ENCODE measurements around the gene CACNA1S. TPM values are rescaled to one million over a fixed set of nuclear protein-coding genes. Genes with fewer than 3 reads are reported as not detected.

CACNA1S gene
- total and polyA plus RNA-seq, 2 of the 8 experiments (the other 6 are each of a cell fraction or from before 2014, with no cell fraction given) = 0.06 TPM; not detected in 1

DNA sequence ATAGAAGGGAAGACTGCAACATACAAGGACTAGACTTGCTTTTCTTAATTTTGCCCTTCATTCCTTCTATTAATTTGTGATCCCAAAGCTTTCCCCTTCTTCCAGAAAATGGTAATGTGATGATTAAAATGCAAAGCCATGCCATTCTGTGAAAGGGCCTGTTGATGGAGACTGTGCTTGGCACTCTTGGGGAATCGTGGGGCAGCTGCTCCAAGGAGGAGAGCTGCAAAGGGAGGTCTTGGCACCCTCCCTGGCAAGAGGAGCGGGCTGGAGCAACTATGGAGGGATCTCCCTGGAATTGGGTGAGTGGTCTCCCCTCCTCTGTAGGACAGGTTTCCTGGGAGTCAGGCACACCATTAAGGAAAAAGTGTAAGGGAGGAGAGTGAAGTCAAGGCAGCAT is 16.6 kb downstream of the CACNA1S start:
- no peak overlapping the region for H3K4me2 ChIP-seq (ENCODE audit: insufficient read depth in 1 of 2, low read depth in 2 of 2, low read length in 2 of 2)
- 84% methylated on average over 2 of the region's 2 CpGs; no CpG with 5 or more reads in 1 of the 2 experiments for WGBS, 2 experiments (ENCODE audit: extremely low coverage in 1 of 2, insufficient coverage in 1 of 2, insufficient read length in 1 of 2, insufficient replicate concordance in 2 of 2, low coverage in 1 of 2, low lambda C conversion rate in 2 of 2, missing lambda C conversion rate in 1 of 2)
- POLR2A ChIA-PET (ENCODE audit: partially characterized antibody) = no interaction called here

More for the DNA sequence above, 16.6 kb downstream of the CACNA1S start:
- Histone ChIP-seq H4K20me1 (replicated peaks in 1 of 2; ENCODE audit: control insufficient read depth in 1 of 2, insufficient read depth in 2 of 2, low read length in 2 of 2) (no peaks in the 10 kb centered on the region), H3K27me3 (replicated peaks in 1 of 4; ENCODE audit: control insufficient read depth in 3 of 4, extremely low read depth in 1 of 4, insufficient read depth in 3 of 4, low read length in 3 of 4) (0 out of 7 replicates have a peak, but pooled peaks cover 0 to 1% (median 0%) of the 10 kb centered on the region in 4 experiments), H3K4me1 (replicated peaks in 1 of 4; ENCODE audit: control insufficient read depth in 3 of 4, insufficient read depth in 4 of 4, low read length in 3 of 4) (peaks cover 0 to 3% (median 0%) of the 10 kb centered on the region in 4 experiments; a peak in 1 of 7 replicates), H3K56ac (replicated peaks; ENCODE audit: insufficient read length, low read depth, low read length) (no peak overlapping the region), H2AK5ac (ENCODE audit: low read depth, low read length) (no peak overlapping the region), H2BK12ac (ENCODE audit: low read depth, low read length) (no peak overlapping the region), H3K27ac (ENCODE audit: low read depth, low read length) (no peak overlapping the region), H3K23me2 (ENCODE audit: low read depth, low read length) (no peaks in the 10 kb centered on the region), H4K91ac (replicated peaks; ENCODE audit: insufficient read length, low read length) (no peak overlapping the region), H3K4ac (replicated peaks; ENCODE audit: insufficient read length, low read depth, low read length) (no peak overlapping the region), H4K5ac (ENCODE audit: insufficient read length, low read depth, low read length) (no peak overlapping the region), H3K79me1 (ENCODE audit: low read depth, low read length) (no peaks in the 10 kb centered on the region), H3K9me3 (ENCODE audit: insufficient read depth in 2 of 2, low read depth in 1 of 2, low read length in 1 of 2) (no peaks in the 10 kb centered on the region), H2BK15ac (ENCODE audit: low read length) (no peak overlapping the region), H3K36me3 (ENCODE audit: control insufficient read depth in 2 of 4, insufficient read depth in 4 of 4, low read length in 3 of 4) (no peaks in the 10 kb centered on the region), H2BK120ac (replicated peaks; ENCODE audit: low read depth, low read length) (no peak overlapping the region), H3K4me3 (ENCODE audit: extremely low read depth in 1 of 4, insufficient read depth in 2 of 4, low read depth in 3 of 4, low read length in 4 of 4) (no peak overlapping the region), H3K18ac (ENCODE audit: extremely low read depth, low read length) (no peak overlapping the region), H2BK5ac (ENCODE audit: low read depth, low read length) (no peak overlapping the region), H2AFZ (ENCODE audit: low read length) (no peak overlapping the region), H3K79me2 (ENCODE audit: control insufficient read depth in 1 of 2, insufficient read depth in 2 of 2, low read length in 2 of 2) (no peaks in the 10 kb centered on the region), H2BK20ac (ENCODE audit: low read length) (no peak overlapping the region), H3K14ac (ENCODE audit: insufficient read length) (no peak overlapping the region), H3K9ac (replicated peaks in 1 of 4; ENCODE audit: extremely low read depth in 1 of 4, low read depth in 3 of 4, low read length in 3 of 4) (no peak overlapping the region), H3K23ac (ENCODE audit: insufficient read length) (no peak overlapping the region), H4K8ac (ENCODE audit: extremely low read depth, insufficient read depth, low read length) (no peak overlapping the region)
- CTCF ChIA-PET (ENCODE audit: partially characterized antibody) = interaction anchor here (0.7 to 9.1 kb wide), 7 partner anchors 9 to 487 kb away, joined by 3 to 92 read pairs (median 6); no protein-coding TSS in a partner anchor
- FAIRE-seq = no peak
- TF ChIP-seq TAF1 (IDR thresholded peaks at IDR 0.05; ENCODE audit: low read depth, low read length) = no peak
- TF ChIP-seq GABPA (IDR thresholded peaks at IDR 0.05; ENCODE audit: borderline replicate concordance, insufficient read depth, low read length) = no peak
- no peak for TF ChIP-seq JUN (IDR thresholded peaks at IDR 0.05; ENCODE audit: low read depth, low read length)
- no peak for TF ChIP-seq BCL11A (IDR thresholded peaks at IDR 0.05; ENCODE audit: low read depth in 2 of 2, low read length in 2 of 2)
- no peak for TF ChIP-seq TCF12 (IDR thresholded peaks at IDR 0.05; ENCODE audit: low read depth, low read length)
- no peak for TF ChIP-seq RFX5 (IDR thresholded peaks at IDR 0.05; ENCODE audit: borderline replicate concordance, low read depth, low read length)
- no peak for TF ChIP-seq CBX8 (IDR thresholded peaks at IDR 0.05; ENCODE audit: borderline replicate concordance, low read depth, low read length)
- TF ChIP-seq PHF8 (conservative IDR thresholded peaks at IDR 0.05; ENCODE audit: low read depth, low read length) = no peak
- TF ChIP-seq KDM1A (IDR thresholded peaks at IDR 0.05; ENCODE audit: borderline replicate concordance, low read length) = no peak
- no peak for TF ChIP-seq CREB1 (IDR thresholded peaks at IDR 0.05)
- TF ChIP-seq CEBPB (IDR thresholded peaks at IDR 0.05; ENCODE audit: low read depth, low read length) = no peak
- no peak for TF ChIP-seq TBP (IDR thresholded peaks at IDR 0.05; ENCODE audit: low read depth, low read length)
- no peak for TF ChIP-seq TEAD4 (IDR thresholded peaks at IDR 0.05; ENCODE audit: low read depth, low read length)
- DNase-seq (ENCODE audit: low read depth in 1 of 2, low spot score in 2 of 2) = no peak

Measured in H1 (cell line).